K562 (cell line): Measurements from ENCODE around the gene CCDC47. TPM values are rescaled to one million over a fixed set of nuclear protein-coding genes. Genes with fewer than 3 reads are reported as not detected.

Experiments used
- ATAC-seq: fragments of 200-7000 bp; cut with Tn5 transposase; 3 replicates; pipeline ENCODE4 v1.9.1; 2020; ENCODE audit warnings: moderate library complexity
- BruUV-seq: library from RNA; stranded (reverse); fragments of 400-500 nt; replicated peaks from 2 replicates; lab custom pipeline; 2021; lab: Mats Ljungman, UMichigan
- CTCF ChIA-PET: fragments of 300-600 bp; formaldehyde crosslinking; extraction: SDS; loops from one replicate; lab custom pipeline; 2021; ENCODE audit warnings: low intra/inter-chr PET ratio; lab: Yijun Ruan, JAX
- POLR2A ChIA-PET: fragments of 300-600, 350-650 bp; sonication (Branson Sonifier 250); formaldehyde crosslinking; extraction: SDS; loops from one replicate; lab custom pipeline; 2021; ENCODE audit warnings: antibody characterized with exemption, inconsistent platforms; lab: Yijun Ruan, JAX
- DNase-seq, 4 experiments: peaks; one replicate each; pipeline versions ENCODE4 v3.0.0 to v3.0.0-alpha.2; 2011 to 2018; ENCODE audit warnings: low spot score in 3 of 4, mixed read lengths in 3 of 4; ENCODE audit errors: extremely low read depth in 1 of 4
- FAIRE-seq: peaks from 2 replicates; lab custom pipeline; 2011; peaks lifted over from hg19 to GRCh38; lab: Jason Lieb, UNC
- H2AFZ ChIP-seq: 2 replicates; pipeline ENCODE4 v1.6.0; 2011; ENCODE audit warnings: low read depth, low read length, control low read depth, inconsistent platforms
- H3K27ac ChIP-seq: fragments of 200-600 bp; 3 replicates; pipeline ENCODE4 v1.8.0; 2011; ENCODE audit warnings: low read depth, mild to moderate bottlenecking, control low read depth, inconsistent platforms, low read length, moderate library complexity, mixed read lengths; ENCODE audit errors: extremely low read depth
- H3K27me3 ChIP-seq, 2 experiments: fragments of 300-600 bp in 1 of 2; 2 replicates in 1 of 2; 3 replicates in 1 of 2; pipeline versions ENCODE4 v1.6.0 to v1.8.0; 2011; ENCODE audit warnings: inconsistent platforms in 2 of 2, low read length in 2 of 2, mild to moderate bottlenecking in 1 of 2, mixed read lengths in 1 of 2, moderate library complexity in 1 of 2; ENCODE audit not compliant: control insufficient read depth in 2 of 2, insufficient read depth in 2 of 2
- H3K36me3 ChIP-seq: fragments of 300-600 bp; 3 replicates; pipeline ENCODE4 v1.8.0; 2011; ENCODE audit warnings: mild to moderate bottlenecking, low read length, inconsistent platforms; ENCODE audit not compliant: control insufficient read depth, insufficient read depth
- H3K4me1 ChIP-seq, 2 experiments: fragments of 200-600 bp in 1 of 2; replicated peaks in 1 of 2; 2 replicates in 1 of 2; 3 replicates in 1 of 2; pipeline versions ENCODE4 v1.5.1 to v1.8.0; 2011; ENCODE audit warnings: inconsistent platforms in 2 of 2, low read length in 2 of 2, mild to moderate bottlenecking in 1 of 2, mixed read lengths in 1 of 2, moderate library complexity in 1 of 2; ENCODE audit not compliant: control insufficient read depth in 2 of 2, insufficient read depth in 2 of 2
- H3K4me2 ChIP-seq: 2 replicates; pipeline ENCODE4 v1.6.1; 2011; ENCODE audit warnings: low read length, control low read depth, inconsistent platforms, mixed read lengths; ENCODE audit not compliant: insufficient read depth
- H3K4me3 ChIP-seq: fragments of 200-600 bp; sonication (generic), shearing (Covaris generic); 2 replicates; pipeline ENCODE4 v1.5.1; 2016; ENCODE audit warnings: control low read depth, inconsistent platforms
- H3K79me2 ChIP-seq: fragments of 200-600 bp; 3 replicates; pipeline ENCODE4 v1.8.0; 2011; ENCODE audit warnings: low read length, inconsistent platforms; ENCODE audit not compliant: control insufficient read depth, insufficient read depth
- H3K9ac ChIP-seq, 2 experiments: 2 replicates each; pipeline versions ENCODE4 v1.6.0 to v1.6.1; 2011; ENCODE audit warnings: low read depth in 2 of 2, low read length in 2 of 2, control low read depth in 1 of 2, inconsistent platforms in 1 of 2, mild to moderate bottlenecking in 1 of 2, mixed read lengths in 1 of 2; ENCODE audit not compliant: insufficient read depth in 1 of 2
- H3K9me1 ChIP-seq: one replicate; pipeline ENCODE4 v1.6.0; 2011; ENCODE audit warnings: inconsistent platforms, mild to moderate bottlenecking, low read length, moderate library complexity; ENCODE audit not compliant: control insufficient read depth, insufficient read depth
- H3K9me3 ChIP-seq: replicated peaks from 2 replicates; pipeline ENCODE4 v1.5.1; 2011; ENCODE audit warnings: low read depth, low read length, inconsistent platforms; ENCODE audit not compliant: control insufficient read depth, insufficient read depth
- H4K20me1 ChIP-seq: replicated peaks from 2 replicates; pipeline ENCODE4 v1.6.1; 2011; ENCODE audit warnings: low read length, inconsistent platforms, mixed read lengths; ENCODE audit not compliant: control insufficient read depth, insufficient read depth
- E2F8 ChIP-seq: fragments of 450-650 bp; IDR thresholded peaks from 2 replicates; pipeline ENCODE4 v1.7.1; 2018; ENCODE audit warnings: mild to moderate bottlenecking, low read depth; ENCODE audit not compliant: partially characterized antibody
- HSF4 ChIP-seq: fragments of 250-450 bp; sonication (Bioruptor Pico); IDR thresholded peaks from 2 replicates; pipeline ENCODE4 v2.1.2; 2022; ENCODE audit warnings: mild to moderate bottlenecking, moderate library complexity, borderline replicate concordance
- MYNN ChIP-seq, 2 experiments: sonication (generic); formaldehyde crosslinking in 1 of 2; IDR thresholded peaks; 2 replicates each; pipeline versions ENCODE4 v1.5.0 to v1.6.1; 2016 to 2020; ENCODE audit warnings: antibody characterized with exemption in 1 of 2, missing genetic modification reagents in 1 of 2
- RUNX1 ChIP-seq: sonication (generic); IDR thresholded peaks from 2 replicates; pipeline ENCODE4 v1.6.1; 2016; ENCODE audit warnings: antibody characterized with exemption, low read depth
- TCF7L2 ChIP-seq: fragments of 150-350 bp; IDR thresholded peaks from 2 replicates; pipeline ENCODE4 v1.6.1; 2016; ENCODE audit warnings: low read depth, mild to moderate bottlenecking, low read length, moderate library complexity
- ZNF589 ChIP-seq: fragments of 200-800 bp; sonication (Bioruptor generic); IDR thresholded peaks from 2 replicates; pipeline ENCODE4 v1.6.1; 2016; ENCODE audit warnings: low read depth, missing genetic modification characterization, missing compliant biosample characterization
- WGBS: fragments of 100-300 bp; shearing (Covaris generic); methylation state at CpG from one replicate; pipeline ENCODE4 v1.1.6; 2016; ENCODE audit warnings: low coverage, mixed read lengths; ENCODE audit not compliant: insufficient coverage; ENCODE audit errors: missing lambda C conversion rate; 5-methylcytosine and 5-hydroxymethylcytosine counted together
- in situ Hi-C: fragments of 300-500 bp; cut with MboI; formaldehyde crosslinking; loops from 4 replicates; pipeline ENCODE4 v1.15.0; 2018; ENCODE audit warnings: inconsistent platforms, mixed read lengths
- intact Hi-C: fragments of 100-400 bp; cut with micrococcal nuclease; formaldehyde crosslinking; loops from 2 replicates; pipeline ENCODE4 v1.14.2; 2022
- polyA plus RNA-seq, 8 experiments: library from polyadenylated mRNA; depleted of rRNA in 4 of 8; stranded (reverse) in 5 of 8; unstranded in 3 of 8; fragments of >200 nt; fragmentation: Nextera tagmentation in 2 of 8; fragmentation: Illumina TruSeq in 1 of 8; extraction: Ambion mirVana in 2 of 8; extraction: Trizol in 1 of 8; gene quantifications; 2 replicates each; pipeline versions ENCODE4 v1.2.1 to v1.2.3, GENCODE V29; 2011 to 2014; ENCODE audit warnings: inconsistent platforms in 1 of 8, missing spikeins in 1 of 8
- total RNA-seq, 7 experiments: library from RNA; depleted of rRNA in 6 of 7; stranded (reverse); fragments of >200 nt in 6 of 7; fragmentation: Illumina TruSeq in 2 of 7; extraction: Trizol in 2 of 7; gene quantifications; 2 replicates each; pipeline versions ENCODE4 v1.2.1 to v1.2.3, GENCODE V29; 2011 to 2021; ENCODE audit warnings: low replicate concordance in 1 of 7

CCDC47 gene
- total and polyA plus RNA-seq, 9 of the 15 experiments (the other 6 are each of a cell fraction or from before 2014, with no cell fraction given): 15.5 to 162 (median 122) TPM

GRCh38 chr17:63821804-63822203, 48.4 kb upstream of the CCDC47 start:
- H3K4me2 ChIP-seq: no peak overlapping the region
- CTCF ChIA-PET: no interaction called here
- no peak for ATAC-seq
- H3K36me3 ChIP-seq: peaks cover 92% of the 10 kb centered on the region
- peaks cover 18% of the 10 kb centered on the region for H3K79me2 ChIP-seq
- TF ChIP-seq ZNF589 (CRISPR knock-in tag): no peak
- TF ChIP-seq RUNX1: no peak
- TF ChIP-seq MYNN (IDR thresholded peaks at IDR 0.05): 0 out of 2 replicates have a peak, but pooled peaks have one; percentile 5
- no peak for TF ChIP-seq MYNN (CRISPR knock-in tag; IDR thresholded peaks at IDR 0.05)
- peak; percentile 0 for TF ChIP-seq E2F8
- no peak for TF ChIP-seq TCF7L2
- no peak for TF ChIP-seq HSF4 (CRISPR knock-in tag)
- TF ChIP-seq, all 486 proteins: peak for 2
- Histone ChIP-seq H3K9me3 (no peaks in the 10 kb centered on the region), H3K27me3 (no peaks in the 10 kb centered on the region), H3K9ac (no peak overlapping the region), H3K9me1 (no peaks in the 10 kb centered on the region), H3K27ac (no peak overlapping the region), H3K4me3 (no peak overlapping the region), H2AFZ (no peak overlapping the region), H4K20me1 (peaks cover 6% of the 10 kb centered on the region; the same call in 1 of the 2 replicates), H3K4me1 (peaks cover 0 to 5% of the 10 kb centered on the region in 2 experiments; a peak in 3 of 5 replicates)
- FAIRE-seq (no peak), DNase-seq (no peak)
- intact Hi-C loops (no loop called here), in situ Hi-C loops (no loop called here)
- POLR2A ChIA-PET: interaction anchor here (0.6 to 2.0 kb wide), 6 partner anchors 9 to 196 kb away, joined by 3 to 6 read pairs (median 4); partner anchors contain the start of genes CCDC47 and DDX42
- BruUV-seq: no TSS peak
- 78% methylated on average over 6 of the region's 6 CpGs for WGBS
